NCI-H1092 treated with DMSO at 0.1 percent for 48 hours (cell line): Measurements from ENCODE around the gene SAFB.
A peak's percentile ranks its signal among the peaks of the same experiment; 100 is the strongest.

Experiments
- DNase-seq: peaks from one replicate; lab custom pipeline; 2025; lab: John Stamatoyannopoulos, UW

SAFB gene

GRCh38 chr19:5627395-5627904, 4.6 kb downstream of the SAFB start:
- DNase-seq, result no peak

DNA sequence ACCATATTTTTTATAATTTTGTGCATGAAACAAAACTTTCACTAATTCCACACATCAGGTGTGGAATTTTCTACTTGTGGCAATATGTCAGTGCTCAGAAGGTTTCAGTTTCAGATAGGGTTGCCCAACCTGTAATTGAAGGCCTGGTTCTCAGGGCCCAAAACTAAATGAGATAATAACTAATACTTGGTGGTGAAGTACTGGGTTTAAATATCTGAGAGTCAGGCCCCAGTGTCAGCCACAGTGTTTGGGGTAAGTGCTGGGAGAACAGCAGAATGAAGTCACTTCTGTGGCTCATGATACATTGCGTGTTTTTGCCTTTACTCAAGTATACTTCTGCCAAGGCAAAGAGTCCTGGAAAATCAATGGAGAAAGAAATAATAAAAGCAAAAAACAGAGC, 5.6 kb downstream of the SAFB start:
- no peak for DNase-seq

DNA sequence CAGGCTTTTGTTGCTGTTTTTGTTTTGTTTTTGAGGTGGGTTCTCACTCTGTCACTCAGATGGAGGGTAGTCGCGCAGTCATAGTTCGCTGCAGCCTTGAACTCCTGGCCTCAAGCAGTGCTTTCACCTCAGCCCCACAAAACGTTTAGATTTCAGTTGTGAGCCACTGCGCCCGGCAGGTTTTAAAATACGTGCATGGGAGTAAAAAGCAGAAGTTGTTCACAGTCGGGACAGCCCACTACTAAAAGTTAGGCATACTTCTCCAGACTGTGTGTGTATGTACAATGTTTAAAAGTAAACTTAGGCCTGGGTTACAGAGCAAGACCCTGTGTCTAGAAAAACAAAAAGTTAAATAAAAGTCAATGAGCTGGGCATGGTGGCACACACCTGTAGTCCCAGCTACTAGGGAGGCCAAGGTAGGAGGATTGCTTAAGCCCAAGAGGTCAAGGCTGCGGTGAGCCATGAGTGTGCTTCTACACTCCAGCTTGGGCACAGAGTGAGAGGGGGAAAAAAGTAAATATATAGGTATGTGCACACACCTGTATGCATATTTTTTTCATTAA, 6.1 kb downstream of the SAFB start:
- DNase-seq, result no peak

DNA sequence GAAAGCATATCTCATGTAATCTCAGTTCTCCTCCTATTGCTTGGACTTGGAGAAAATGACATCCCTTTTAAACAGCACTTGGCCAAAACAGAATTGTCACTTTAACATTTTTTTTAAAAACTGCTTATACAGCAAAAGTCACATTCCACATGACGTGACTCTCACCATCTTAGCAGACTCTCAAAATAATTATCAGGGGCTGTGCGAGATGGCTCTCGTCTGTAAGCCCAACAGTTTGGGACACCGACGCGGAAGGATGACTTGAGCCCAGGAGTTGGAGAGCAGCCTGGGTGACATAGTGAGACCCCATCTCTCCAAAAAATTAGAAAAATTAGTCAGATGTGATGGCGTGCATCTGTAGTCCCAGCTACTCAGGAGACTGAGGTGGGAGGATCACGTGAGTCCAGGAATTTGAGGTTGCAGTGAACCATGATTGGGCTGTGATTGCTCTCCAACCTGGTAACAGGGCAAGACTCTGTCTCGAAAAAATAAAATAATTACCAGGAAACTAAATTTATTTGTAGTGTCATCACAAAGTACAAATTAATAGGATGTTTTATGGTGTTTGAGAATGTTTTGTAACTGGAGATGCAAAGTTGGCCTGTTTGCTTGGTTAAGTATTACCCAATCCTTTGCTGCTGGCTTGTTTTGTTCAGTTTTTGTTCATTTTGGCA, 8.8 kb downstream of the SAFB start:
- DNase-seq, result no peak

GRCh38 chr19:5632241-5632612, 9.3 kb downstream of the SAFB start:
- no peak for DNase-seq

GRCh38 chr19:5632657-5633056, 9.8 kb downstream of the SAFB start:
- DNase-seq, result no peak

DNA sequence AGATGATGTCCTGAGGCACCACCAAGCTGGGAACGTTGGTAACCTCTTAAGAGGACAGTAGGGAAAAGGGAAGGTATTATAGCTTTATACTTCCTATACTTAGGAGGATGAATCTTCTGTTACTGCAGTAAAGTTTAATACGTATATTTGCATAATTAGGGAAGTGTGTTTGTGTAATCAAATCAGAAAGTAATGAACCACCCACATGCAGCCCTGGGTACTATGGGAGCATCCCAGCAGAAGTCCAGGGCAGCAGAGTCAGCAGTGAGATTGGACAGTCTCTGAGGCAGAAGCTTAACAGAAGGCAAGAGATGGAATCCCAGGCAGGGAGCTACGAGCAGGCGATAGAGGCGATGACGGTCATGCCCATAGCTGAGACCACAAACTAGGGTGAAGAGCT, 12.5 kb downstream of the SAFB start:
- no peak for DNase-seq

- no peak for DNase-seq
Measured at GRCh38 chr19:5637971-5638370, 15.1 kb downstream of the SAFB start.

DNA sequence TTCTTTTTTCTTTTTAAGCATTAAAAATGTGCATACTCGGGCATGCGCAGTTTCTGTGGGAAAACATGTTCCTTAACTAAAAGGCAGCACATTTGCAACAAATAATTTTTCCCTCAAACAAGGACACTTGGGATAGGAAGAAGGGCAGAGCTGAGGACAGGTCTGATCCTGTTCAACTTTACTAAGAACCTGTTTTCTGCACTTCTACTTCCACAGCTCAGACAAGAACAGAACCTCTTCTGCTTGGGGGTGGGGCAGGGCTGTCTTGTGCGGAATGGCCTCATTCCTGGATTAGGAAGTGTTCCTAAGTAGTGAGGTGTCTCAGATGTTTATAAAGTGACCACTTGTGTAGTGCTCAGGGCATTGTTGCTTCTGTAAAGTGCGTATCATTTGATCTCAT, 18.3 kb downstream of the SAFB start:
- no peak for DNase-seq

GRCh38 chr19:5642204-5642603, 19.3 kb downstream of the SAFB start:
- DNase-seq, result no peak

- DNase-seq, result no peak
Measured at GRCh38 chr19:5643060-5643459, 20.2 kb downstream of the SAFB start.

- DNase-seq, result no peak
Measured at GRCh38 chr19:5644037-5644436, 21.2 kb downstream of the SAFB start.

DNA sequence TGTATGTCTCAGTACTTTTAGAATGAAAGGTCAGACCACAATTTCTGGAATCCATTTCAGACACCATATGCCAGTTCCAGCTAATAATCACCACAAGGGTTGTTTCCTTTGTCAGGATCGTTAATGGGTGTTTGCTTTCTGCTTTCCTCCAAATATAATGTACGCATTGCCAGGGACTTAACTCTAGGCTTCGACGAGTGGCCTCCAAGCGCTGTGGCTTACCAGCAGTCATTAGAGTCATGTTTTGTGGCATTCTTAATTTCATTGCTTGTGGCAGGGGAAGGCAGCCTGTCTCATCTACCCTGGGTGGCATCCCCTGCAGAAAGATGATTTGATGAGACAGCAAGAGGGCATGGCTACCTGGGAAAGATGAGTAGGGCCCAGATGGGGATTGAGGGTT, 22.5 kb downstream of the SAFB start:
- DNase-seq, result peak; percentile 51

DNA sequence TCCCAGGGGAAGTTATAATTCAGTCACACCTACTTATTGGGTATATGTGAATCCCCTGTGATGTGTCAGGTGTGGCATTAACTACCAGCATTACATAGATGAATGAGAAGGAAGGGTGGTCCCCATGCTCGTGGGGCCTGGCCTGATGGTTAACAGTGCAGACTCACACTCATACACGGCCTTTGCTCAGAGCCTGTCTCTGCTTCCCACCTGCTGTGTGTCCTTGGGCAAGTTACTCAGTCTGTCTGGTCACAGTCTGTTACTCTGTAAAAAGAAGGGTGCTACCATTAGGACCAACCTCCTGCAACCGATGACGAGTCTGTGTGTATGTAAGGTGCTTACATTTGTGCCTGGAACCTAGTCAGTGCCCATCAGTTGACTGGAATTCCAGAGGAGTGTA, 23.8 kb downstream of the SAFB start:
- no peak for DNase-seq

GRCh38 chr19:5648464-5648863, 25.6 kb downstream of the SAFB start:
- DNase-seq, result no peak

DNA sequence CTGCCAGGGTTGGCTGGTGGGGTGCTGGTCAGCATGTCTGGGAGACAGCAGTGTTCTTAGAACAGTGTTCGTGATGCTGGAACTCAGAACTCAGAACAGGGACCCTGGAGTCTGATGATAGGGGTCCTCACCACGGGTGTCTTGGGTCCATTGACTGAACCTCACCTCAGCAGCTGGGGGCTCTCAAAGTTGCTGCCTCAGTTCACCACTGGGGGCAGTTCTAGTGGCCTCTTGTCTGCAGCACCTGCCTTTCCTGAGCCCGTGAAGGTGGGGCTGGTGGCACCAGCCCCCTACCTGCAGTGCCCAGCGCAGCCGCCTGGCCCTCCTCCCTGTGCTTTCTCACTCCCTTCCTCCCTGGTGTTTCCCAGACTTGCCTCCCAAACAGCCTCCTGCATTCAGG, 28.5 kb downstream of the SAFB start:
- no peak for DNase-seq

- DNase-seq, result no peak
Measured at GRCh38 chr19:5652261-5652660, 29.4 kb downstream of the SAFB start.

DNA sequence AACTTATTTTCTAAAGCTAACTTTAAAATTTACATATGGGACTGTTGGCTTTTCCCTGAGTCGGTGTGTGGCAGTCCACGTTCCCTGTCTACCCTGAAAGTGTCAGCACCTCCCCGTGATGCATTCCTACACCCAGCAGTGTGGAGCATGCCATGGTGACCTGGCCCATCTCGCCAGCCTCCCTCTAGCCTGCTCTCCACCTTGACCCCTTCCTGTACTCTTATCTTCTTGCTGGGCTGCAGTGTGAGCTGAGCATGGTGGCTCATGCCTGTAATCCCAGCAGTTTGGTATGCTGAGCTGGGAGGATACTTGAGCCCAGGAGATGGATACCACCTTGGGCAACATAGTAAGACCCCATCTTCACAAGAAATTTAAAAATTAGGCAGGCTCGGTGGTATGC, 32.0 kb downstream of the SAFB start:
- DNase-seq, result no peak

DNA sequence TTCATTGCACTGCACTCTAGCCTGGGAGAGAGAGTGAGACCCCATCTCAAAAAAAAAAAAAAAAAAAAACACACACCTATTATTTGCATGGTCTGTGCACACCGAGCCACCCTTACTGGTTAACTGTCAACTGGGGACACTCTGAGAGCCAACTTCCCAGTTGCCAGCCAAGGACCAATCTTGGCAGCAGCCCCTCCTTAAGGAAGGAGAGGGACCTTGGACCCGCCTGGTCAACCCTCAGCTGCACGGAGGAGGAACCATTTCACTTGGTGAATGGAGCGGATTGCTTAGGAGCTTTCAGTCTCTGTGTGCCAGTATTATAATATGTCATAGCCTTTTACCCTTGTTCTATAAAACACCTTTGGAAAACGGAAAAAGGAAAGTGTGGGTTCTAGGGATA, 32.5 kb downstream of the SAFB start:
- no peak for DNase-seq

DNA sequence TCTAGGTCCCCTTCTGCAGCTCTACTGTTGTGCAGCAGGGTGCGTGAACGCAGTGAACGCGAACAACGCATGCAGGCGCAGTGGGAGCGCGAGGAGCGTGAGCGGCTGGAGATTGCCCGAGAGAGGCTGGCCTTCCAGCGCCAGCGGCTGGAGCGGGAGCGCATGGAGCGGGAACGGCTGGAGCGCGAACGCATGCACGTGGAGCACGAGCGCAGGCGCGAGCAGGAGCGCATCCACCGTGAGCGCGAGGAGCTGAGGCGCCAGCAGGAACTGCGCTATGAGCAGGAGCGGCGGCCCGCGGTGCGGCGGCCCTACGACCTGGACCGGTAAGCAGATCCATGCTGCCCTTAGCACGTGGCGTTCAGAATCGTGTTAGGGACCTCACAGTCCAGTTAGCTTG, 38.6 kb downstream of the SAFB start:
- no peak for DNase-seq

GRCh38 chr19:5663904-5664303, 41.0 kb downstream of the SAFB start:
- DNase-seq, result no peak

DNA sequence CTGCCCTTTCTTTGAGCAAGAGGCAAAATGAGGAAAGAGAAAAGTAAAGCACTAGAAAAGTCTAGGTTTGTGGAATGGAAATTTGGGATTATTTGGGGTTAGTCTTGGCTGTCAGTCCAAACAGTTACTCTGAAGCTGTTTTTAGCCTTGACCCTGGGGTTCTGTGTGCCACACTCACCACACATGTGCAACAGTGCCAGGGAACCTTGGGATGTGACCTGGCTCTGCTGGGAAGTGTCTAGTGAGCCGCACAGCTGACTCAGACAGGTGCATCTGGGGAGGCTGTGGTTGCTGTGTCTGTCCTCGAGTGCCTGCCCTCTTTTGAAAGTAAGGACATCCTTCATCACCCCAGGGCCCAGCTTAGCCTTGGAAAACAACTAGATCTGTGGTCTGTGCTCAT, 41.6 kb downstream of the SAFB start:
- DNase-seq, result no peak

DNA sequence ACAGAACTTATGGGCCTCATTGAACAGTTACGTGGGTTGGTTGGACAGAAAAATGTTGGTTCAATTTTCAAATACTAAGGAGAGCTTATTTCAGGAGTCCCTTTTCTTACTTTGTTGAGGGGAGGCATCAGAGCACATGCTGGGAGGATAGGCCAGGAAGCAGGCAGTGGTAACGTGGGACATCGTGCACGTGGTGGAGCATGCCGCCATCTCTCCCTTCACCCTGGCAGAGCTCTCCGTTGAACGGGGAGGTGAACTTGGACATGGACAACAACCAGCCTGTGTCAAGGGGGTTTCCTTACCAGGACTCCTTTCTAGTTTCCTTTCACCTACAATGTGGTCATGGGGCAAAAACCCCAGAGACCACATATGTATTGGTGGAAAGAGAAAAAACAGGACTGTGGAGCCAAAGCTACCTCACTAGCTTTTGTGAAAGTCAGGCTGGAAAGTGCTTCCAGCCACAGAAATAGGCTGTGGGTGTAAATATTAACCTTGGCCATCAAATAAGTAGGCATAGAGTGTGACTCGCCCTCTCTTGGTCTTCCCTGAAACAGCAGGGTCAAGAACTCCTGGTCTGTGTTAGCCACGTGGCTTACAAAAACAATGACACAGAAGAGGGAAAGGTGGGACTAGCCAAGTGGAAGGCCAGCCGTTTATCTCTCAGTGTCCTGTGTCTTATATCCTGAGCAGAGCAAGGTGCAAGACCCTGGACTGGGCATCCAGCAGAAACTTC, 43.1 kb downstream of the SAFB start:
- DNase-seq, result no peak
